Measurements from ENCODE around the gene CD22.
"Not testable (repeated sequence)": the region's sequence is repeated elsewhere in the genome, so short reads cannot be mapped to it uniquely, and the experiment has no call there.

The CD22 gene

GRCh38 chr19:35373492-35373891, 44.5 kb downstream of the CD22 start:
- intact Hi-C loops (cut with micrococcal nuclease), result no loop called here
- Mint-ChIP-seq H3K4me1 (ENCODE audit: low read depth) (peaks cover 38% of the 10 kb centered on the region), H3K27me3 (peaks cover 29% of the 10 kb centered on the region), H3K27ac (peak overlapping the region; percentile 75), H3K9me3 (no peaks in the 10 kb centered on the region), H3K4me3 (no peak overlapping the region), H3K36me3 (ENCODE audit: low read depth) (no peaks in the 10 kb centered on the region)

- Mint-ChIP-seq H3K27ac (peak overlapping the region; percentile 75), H3K27me3 (peaks cover 33% of the 10 kb centered on the region), H3K4me1 (ENCODE audit: low read depth) (peaks cover 38% of the 10 kb centered on the region)
- H3K4me3 Mint-ChIP-seq; H3K9me3 Mint-ChIP-seq; H3K36me3 Mint-ChIP-seq (ENCODE audit: low read depth); intact Hi-C loops (cut with micrococcal nuclease): not testable (repeated sequence)
Measured at GRCh38 chr19:35374031-35374430, 45.0 kb downstream of the CD22 start.

- H3K27me3 Mint-ChIP-seq, result peaks cover 38% of the 10 kb centered on the region
- H3K9me3 Mint-ChIP-seq, result no peaks in the 10 kb centered on the region
- peaks cover 41% of the 10 kb centered on the region for H3K4me1 Mint-ChIP-seq (ENCODE audit: low read depth)
- no peaks in the 10 kb centered on the region for H3K36me3 Mint-ChIP-seq (ENCODE audit: low read depth)
- H3K4me3 Mint-ChIP-seq, result peak overlapping the region; percentile 15
- peak overlapping the region; percentile 75 for H3K27ac Mint-ChIP-seq
- intact Hi-C loops (cut with micrococcal nuclease), result no loop called here
Measured at GRCh38 chr19:35375505-35376307, 46.7 kb downstream of the CD22 start.

- no peak overlapping the region for H3K4me3 Mint-ChIP-seq
- no peak overlapping the region for H3K27ac Mint-ChIP-seq
- H3K36me3 Mint-ChIP-seq (ENCODE audit: low read depth), result no peaks in the 10 kb centered on the region
- H3K9me3 Mint-ChIP-seq, result no peaks in the 10 kb centered on the region
- intact Hi-C loops (cut with micrococcal nuclease), result no loop called here
- peaks cover 49% of the 10 kb centered on the region for H3K4me1 Mint-ChIP-seq (ENCODE audit: low read depth)
- peaks cover 54% of the 10 kb centered on the region for H3K27me3 Mint-ChIP-seq
Measured at GRCh38 chr19:35377656-35378055, 48.7 kb downstream of the CD22 start.

- Mint-ChIP-seq H3K36me3 (ENCODE audit: low read depth) (no peaks in the 10 kb centered on the region), H3K4me3 (no peak overlapping the region), H3K4me1 (ENCODE audit: low read depth) (peaks cover 49% of the 10 kb centered on the region), H3K27me3 (peaks cover 61% of the 10 kb centered on the region), H3K27ac (no peak overlapping the region), H3K9me3 (no peaks in the 10 kb centered on the region)
- intact Hi-C loops (cut with micrococcal nuclease), result no loop called here
Measured at GRCh38 chr19:35378356-35378755, 49.4 kb downstream of the CD22 start.

GRCh38 chr19:35379545-35379944, 50.6 kb downstream of the CD22 start:
- H3K4me1 Mint-ChIP-seq (ENCODE audit: low read depth), result peaks cover 39% of the 10 kb centered on the region
- H3K4me3 Mint-ChIP-seq, result not testable (repeated sequence)

GRCh38 chr19:35379992-35380391, 51.0 kb downstream of the CD22 start:
- peaks cover 64% of the 10 kb centered on the region for H3K27me3 Mint-ChIP-seq
- no peak overlapping the region for H3K4me3 Mint-ChIP-seq
- peaks cover 35% of the 10 kb centered on the region for H3K4me1 Mint-ChIP-seq (ENCODE audit: low read depth)
- no peaks in the 10 kb centered on the region for H3K36me3 Mint-ChIP-seq (ENCODE audit: low read depth)
- intact Hi-C loops (cut with micrococcal nuclease), result no loop called here
- H3K9me3 Mint-ChIP-seq, result no peaks in the 10 kb centered on the region
- no peak overlapping the region for H3K27ac Mint-ChIP-seq

More at GRCh38 chr19:35379545-35379944, 50.6 kb downstream of the CD22 start:
- H3K27me3 Mint-ChIP-seq, result peaks cover 61% of the 10 kb centered on the region
- H3K9me3 Mint-ChIP-seq; H3K27ac Mint-ChIP-seq; intact Hi-C loops (cut with micrococcal nuclease); H3K36me3 Mint-ChIP-seq (ENCODE audit: low read depth): not testable (repeated sequence)

GRCh38 chr19:35380450-35381124, 51.6 kb downstream of the CD22 start:
- H3K27me3 Mint-ChIP-seq, result peaks cover 59% of the 10 kb centered on the region
- no peaks in the 10 kb centered on the region for H3K36me3 Mint-ChIP-seq (ENCODE audit: low read depth)
- peaks cover 29% of the 10 kb centered on the region for H3K4me1 Mint-ChIP-seq (ENCODE audit: low read depth)
- intact Hi-C loops (cut with micrococcal nuclease), result no loop called here
- H3K4me3 Mint-ChIP-seq, result no peak overlapping the region
- no peak overlapping the region for H3K27ac Mint-ChIP-seq
- H3K9me3 Mint-ChIP-seq, result no peaks in the 10 kb centered on the region

GRCh38 chr19:35381318-35381717, 52.3 kb downstream of the CD22 start:
- H3K4me3 Mint-ChIP-seq, result no peak overlapping the region
- H3K36me3 Mint-ChIP-seq (ENCODE audit: low read depth), result peaks cover 2% of the 10 kb centered on the region
- H3K27me3 Mint-ChIP-seq, result peaks cover 54% of the 10 kb centered on the region
- H3K4me1 Mint-ChIP-seq (ENCODE audit: low read depth), result peaks cover 22% of the 10 kb centered on the region
- intact Hi-C loops (cut with micrococcal nuclease), result no loop called here
- H3K9me3 Mint-ChIP-seq, result peaks cover 3% of the 10 kb centered on the region
- no peak overlapping the region for H3K27ac Mint-ChIP-seq

- H3K27me3 Mint-ChIP-seq, result peaks cover 50% of the 10 kb centered on the region
- H3K27ac Mint-ChIP-seq, result no peak overlapping the region
- H3K36me3 Mint-ChIP-seq (ENCODE audit: low read depth), result peaks cover 6% of the 10 kb centered on the region
- peaks cover 21% of the 10 kb centered on the region for H3K4me1 Mint-ChIP-seq (ENCODE audit: low read depth)
- H3K4me3 Mint-ChIP-seq, result no peak overlapping the region
- peaks cover 9% of the 10 kb centered on the region for H3K9me3 Mint-ChIP-seq
- intact Hi-C loops (cut with micrococcal nuclease), result no loop called here
Measured at GRCh38 chr19:35381926-35382325, 52.9 kb downstream of the CD22 start.

- Mint-ChIP-seq H3K9me3 (peaks cover 9% of the 10 kb centered on the region), H3K27ac (no peak overlapping the region), H3K27me3 (peaks cover 38% of the 10 kb centered on the region), H3K4me1 (ENCODE audit: low read depth) (peaks cover 11% of the 10 kb centered on the region), H3K36me3 (ENCODE audit: low read depth) (peaks cover 6% of the 10 kb centered on the region), H3K4me3 (no peak overlapping the region)
- intact Hi-C loops (cut with micrococcal nuclease), result no loop called here
Measured at GRCh38 chr19:35383536-35383935, 54.5 kb downstream of the CD22 start.

- Mint-ChIP-seq H3K27ac (no peak overlapping the region), H3K27me3 (peaks cover 13% of the 10 kb centered on the region), H3K36me3 (ENCODE audit: low read depth) (peaks cover 6% of the 10 kb centered on the region), H3K9me3 (peaks cover 9% of the 10 kb centered on the region), H3K4me1 (ENCODE audit: low read depth) (peaks cover 10% of the 10 kb centered on the region), H3K4me3 (no peak overlapping the region)
- intact Hi-C loops (cut with micrococcal nuclease), result no loop called here
Measured at GRCh38 chr19:35388277-35389054, 59.5 kb downstream of the CD22 start.

- Mint-ChIP-seq H3K9me3 (peaks cover 9% of the 10 kb centered on the region), H3K27ac (no peak overlapping the region), H3K4me3 (no peak overlapping the region), H3K27me3 (peaks cover 10% of the 10 kb centered on the region), H3K4me1 (ENCODE audit: low read depth) (peaks cover 10% of the 10 kb centered on the region), H3K36me3 (ENCODE audit: low read depth) (peaks cover 6% of the 10 kb centered on the region)
- intact Hi-C loops (cut with micrococcal nuclease), result no loop called here
Measured at GRCh38 chr19:35389192-35389861, 60.3 kb downstream of the CD22 start.

Data from dendritic cell treated with granulocyte-macrophage colony-stimulating factor and Interleukin-4, amounts not matched to agents 40 ng/mL and 50 ng/mL, for 4 days (primary cell).